Endothelial cell of umbilical vein (primary cell): ENCODE results near the gene ZBTB33. TPM values are rescaled to one million over a fixed set of nuclear protein-coding genes. Genes with fewer than 3 reads are reported as not detected.

Source experiments
- BruUV-seq: library from RNA; stranded (reverse); fragments of 400-500 nt; replicated peaks from 2 replicates; lab custom pipeline; 2021; lab: Mats Ljungman, UMichigan
- CTCF ChIA-PET: fragments of 300-600, 350-600 bp; sonication (Branson Sonifier 250); formaldehyde crosslinking; loops from one replicate; lab custom pipeline; 2021; ENCODE audit warnings: antibody characterized with exemption, inconsistent platforms; lab: Charles Lee
- POLR2A ChIA-PET: fragments of 300-600, 350-600 bp; sonication (Branson Sonifier 250); formaldehyde crosslinking; loops from one replicate; lab custom pipeline; 2021; ENCODE audit warnings: antibody characterized with exemption, inconsistent platforms; lab: Charles Lee
- DNase-seq: peaks from one replicate; pipeline ENCODE4 v3.0.0-alpha.2; 2011; ENCODE audit warnings: low read depth, low spot score
- FAIRE-seq: peaks from 2 replicates; lab custom pipeline; 2011; peaks lifted over from hg19 to GRCh38; lab: Jason Lieb, UNC
- H2AFZ ChIP-seq: 2 replicates; pipeline ENCODE4 v1.6.0; 2012; ENCODE audit warnings: low read depth, low read length, control low read depth, inconsistent platforms
- H3K27ac ChIP-seq: 2 replicates; pipeline ENCODE4 v1.5.1; 2011; ENCODE audit warnings: low read depth, mild to moderate bottlenecking, control low read depth, low read length, moderate library complexity; ENCODE audit not compliant: insufficient read depth
- H3K27me3 ChIP-seq, 2 experiments: 2 replicates each; pipeline versions ENCODE4 v1.6.0 to v1.6.1; 2011; ENCODE audit warnings: low read length in 2 of 2, mixed read lengths in 1 of 2; ENCODE audit not compliant: control insufficient read depth in 2 of 2, insufficient read depth in 2 of 2
- H3K36me3 ChIP-seq, 2 experiments: 2 replicates in 1 of 2; 3 replicates in 1 of 2; pipeline ENCODE4 v1.5.1; 2011; ENCODE audit warnings: low read length in 2 of 2, mild to moderate bottlenecking in 1 of 2, moderate library complexity in 1 of 2; ENCODE audit not compliant: control insufficient read depth in 2 of 2, insufficient read depth in 2 of 2; ENCODE audit errors: extremely low read depth in 1 of 2
- H3K4me1 ChIP-seq: 3 replicates; pipeline ENCODE4 v1.5.1; 2011; ENCODE audit warnings: mild to moderate bottlenecking, low read length; ENCODE audit not compliant: control insufficient read depth, insufficient read depth; ENCODE audit errors: extremely low read depth
- H3K4me2 ChIP-seq: 2 replicates; pipeline ENCODE4 v1.6.1; 2011; ENCODE audit warnings: low read length, control low read depth, mixed read lengths; ENCODE audit not compliant: insufficient read depth
- H3K4me3 ChIP-seq, 3 experiments: fragments of 200-600 bp in 1 of 3; sonication (generic), shearing (Covaris generic) in 1 of 3; replicated peaks in 1 of 3; 2 replicates each; pipeline ENCODE4 v1.5.1; 2011 to 2016; ENCODE audit warnings: control low read depth in 3 of 3, low read length in 3 of 3, mild to moderate bottlenecking in 2 of 3, inconsistent platforms in 1 of 3, low read depth in 1 of 3, moderate library complexity in 1 of 3; ENCODE audit not compliant: insufficient read depth in 1 of 3
- H3K79me2 ChIP-seq: 2 replicates; pipeline ENCODE4 v1.6.0; 2012; ENCODE audit warnings: low read length, inconsistent platforms; ENCODE audit not compliant: control insufficient read depth, insufficient read depth
- H3K9ac ChIP-seq: replicated peaks from 2 replicates; pipeline ENCODE3; 2011; ENCODE audit warnings: low read length, control low read depth; ENCODE audit not compliant: insufficient read depth; ENCODE audit errors: extremely low read depth
- H3K9me1 ChIP-seq: replicated peaks from 3 replicates; pipeline ENCODE4 v1.6.0; 2011; ENCODE audit warnings: mild to moderate bottlenecking, low read length; ENCODE audit not compliant: control insufficient read depth, insufficient read depth; ENCODE audit errors: extremely low read depth
- H3K9me3 ChIP-seq: replicated peaks from 2 replicates; pipeline ENCODE4 v1.5.1; 2012; ENCODE audit warnings: low read length, inconsistent platforms; ENCODE audit not compliant: control insufficient read depth, insufficient read depth
- H4K20me1 ChIP-seq: replicated peaks from 2 replicates; pipeline ENCODE3; 2011; ENCODE audit warnings: mild to moderate bottlenecking, low read length; ENCODE audit not compliant: control insufficient read depth, insufficient read depth; ENCODE audit errors: extremely low read depth
- CTCF ChIP-seq, 2 donors: IDR thresholded peaks; 1 replicate in 1 of 2; 2 replicates in 1 of 2; pipeline ENCODE4 v1.5.1; 2011; ENCODE audit warnings: low read length in 2 of 2, mild to moderate bottlenecking in 2 of 2, moderate library complexity in 2 of 2, control low read depth in 1 of 2, inconsistent platforms in 1 of 2, low read depth in 1 of 2; ENCODE audit not compliant: insufficient read depth in 1 of 2; ENCODE audit errors: extremely low read depth in 1 of 2
- EZH2 ChIP-seq: IDR thresholded peaks from 2 replicates; pipeline ENCODE4 v1.6.1; 2012; ENCODE audit warnings: borderline replicate concordance, low read depth, mild to moderate bottlenecking, moderate library complexity, low read length, inconsistent platforms; ENCODE audit not compliant: severe bottlenecking
- FOS ChIP-seq: IDR thresholded peaks from 2 replicates; pipeline ENCODE4 v1.6.1; 2011; ENCODE audit warnings: mild to moderate bottlenecking, low read length, moderate library complexity, borderline replicate concordance; ENCODE audit not compliant: insufficient read depth
- GATA2 ChIP-seq: IDR thresholded peaks from 2 replicates; pipeline ENCODE4 v1.7.0; 2011; ENCODE audit warnings: low read depth, mild to moderate bottlenecking, moderate library complexity, mixed read lengths, low read length; ENCODE audit not compliant: insufficient read length, insufficient read depth
- JUN ChIP-seq: IDR thresholded peaks from 2 replicates; pipeline ENCODE4 v1.6.1; 2011; ENCODE audit warnings: borderline replicate concordance, low read depth; ENCODE audit not compliant: insufficient read length, insufficient read depth
- MAX ChIP-seq: IDR thresholded peaks from 2 replicates; pipeline ENCODE4 v1.6.1; 2011; ENCODE audit not compliant: insufficient read depth, insufficient read length
- MYC ChIP-seq: IDR thresholded peaks from one replicate; pipeline ENCODE4 v1.6.1; 2011; ENCODE audit warnings: mild to moderate bottlenecking, low read depth, low read length
- POLR2A ChIP-seq: IDR thresholded peaks from 2 replicates; pipeline ENCODE4 v1.6.1; 2012; ENCODE audit warnings: low read depth, mild to moderate bottlenecking, control low read depth, low read length
- POLR2AphosphoS5 ChIP-seq: IDR thresholded peaks from 2 replicates; pipeline ENCODE4 v1.6.1; 2012; ENCODE audit warnings: low read depth, mild to moderate bottlenecking, control low read depth, low read length, moderate library complexity; ENCODE audit not compliant: insufficient read depth
- dilution Hi-C: fragments of 300-500 bp; cut with MboI; formaldehyde crosslinking; loops from one replicate; pipeline ENCODE4 v1.15.0; 2019; ENCODE audit warnings: low sequenced_read_pairs; ENCODE audit not compliant: extremely low pct_ligation_motif_present
- intact Hi-C: fragments of 100-400 bp; cut with micrococcal nuclease; formaldehyde crosslinking; loops from one replicate; pipeline ENCODE4 v1.10.0; 2022
- polyA plus RNA-seq, 4 experiments: library from polyadenylated mRNA; depleted of rRNA in 3 of 4; stranded (reverse) in 3 of 4; unstranded in 1 of 4; fragments of >200 nt; gene quantifications; 2 replicates each; pipeline versions ENCODE4 v1.2.1 to v1.2.3, GENCODE V29; 2011 to 2012; ENCODE audit warnings: missing spikeins in 1 of 4
- total RNA-seq: library from RNA; stranded (reverse); gene quantifications from 2 replicates; pipeline ENCODE4 v1.2.3, GENCODE V29; 2021

ZBTB33 gene
- total and polyA plus RNA-seq, 2 donors (not counting 3 experiments of a cell fraction or from before 2014, with no cell fraction given) = 3.7 to 16.3 TPM

- no peaks in the 10 kb centered on the region for H3K79me2 ChIP-seq
- no peak overlapping the region for H3K4me2 ChIP-seq
- no peaks in the 10 kb centered on the region for H3K9me1 ChIP-seq
- no peak for DNase-seq
- no peak overlapping the region for H3K27ac ChIP-seq
- H3K9me3 ChIP-seq = no peaks in the 10 kb centered on the region
- ChIA-PET CTCF (no interaction called here), POLR2A (no interaction called here)
- H3K4me1 ChIP-seq = no peaks in the 10 kb centered on the region
- no peak for TF ChIP-seq MYC
- TF ChIP-seq CTCF (IDR thresholded peaks at IDR 0.05; ENCODE audit: extremely low read depth in 1 of 2, insufficient read depth in 1 of 2, low read depth in 1 of 2, low read length in 2 of 2) = no peak
- TF ChIP-seq POLR2A = no peak
- TF ChIP-seq POLR2AphosphoS5 = no peak
- no peak for TF ChIP-seq FOS
- TF ChIP-seq JUN = no peak
- no peak for TF ChIP-seq MAX
- TF ChIP-seq GATA2 = no peak
- no peak for TF ChIP-seq EZH2
- no peak for FAIRE-seq
- peaks cover 6 to 9% of the 10 kb centered on the region in 2 experiments for H3K27me3 ChIP-seq
- H2AFZ ChIP-seq = no peak overlapping the region
- H3K36me3 ChIP-seq = no peaks in the 10 kb centered on the region
- no TSS peak for BruUV-seq
- H4K20me1 ChIP-seq = no peaks in the 10 kb centered on the region
- dilution Hi-C loops (no loop called here), intact Hi-C loops (no loop called here)
- H3K4me3 ChIP-seq = no peak overlapping the region
- H3K9ac ChIP-seq = no peak overlapping the region
Measured at GRCh38 chrX:120302434-120302833, 51.8 kb downstream of the ZBTB33 start.
